ENCODE results near the gene CFAP20DC. TPM values are rescaled to one million over a fixed set of nuclear protein-coding genes. Genes with fewer than 3 reads are reported as not detected.

Gene CFAP20DC
- total RNA-seq, 1 donor from 2014 or later = 1.4 TPM

DNA sequence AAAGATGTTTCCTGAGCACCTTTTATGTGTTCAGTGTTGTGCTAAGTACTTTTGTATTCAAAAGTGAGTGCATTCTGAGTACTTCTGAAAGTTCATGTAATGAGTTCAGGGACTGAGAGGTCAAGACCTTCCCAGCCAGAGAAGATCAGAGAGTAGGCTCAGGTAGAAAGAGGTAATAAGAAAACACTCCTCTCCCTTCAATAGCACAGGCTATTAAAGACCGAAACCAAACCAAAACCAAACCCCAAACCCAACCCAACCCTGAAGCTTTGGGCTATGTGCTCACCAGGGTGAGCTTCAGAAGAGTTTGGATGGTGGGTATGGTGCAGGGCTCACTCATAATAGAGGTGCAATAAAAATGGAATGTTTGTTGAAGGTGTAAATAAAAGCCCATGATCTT is 306.5 kb downstream of the CFAP20DC start:
- peaks cover 5% of the 10 kb centered on the region for H3K27me3 Mint-ChIP-seq (ENCODE audit: unreplicated experiment)
- no peaks in the 10 kb centered on the region for H3K4me1 Mint-ChIP-seq (ENCODE audit: unreplicated experiment)
- DNase-seq (ENCODE audit: extremely low spot score, unreplicated experiment) = no peak
- H3K27ac Mint-ChIP-seq (ENCODE audit: unreplicated experiment) = no peak overlapping the region
- no peak overlapping the region for H3K4me3 Mint-ChIP-seq (ENCODE audit: unreplicated experiment)
- TF ChIP-seq, protein P1, sequence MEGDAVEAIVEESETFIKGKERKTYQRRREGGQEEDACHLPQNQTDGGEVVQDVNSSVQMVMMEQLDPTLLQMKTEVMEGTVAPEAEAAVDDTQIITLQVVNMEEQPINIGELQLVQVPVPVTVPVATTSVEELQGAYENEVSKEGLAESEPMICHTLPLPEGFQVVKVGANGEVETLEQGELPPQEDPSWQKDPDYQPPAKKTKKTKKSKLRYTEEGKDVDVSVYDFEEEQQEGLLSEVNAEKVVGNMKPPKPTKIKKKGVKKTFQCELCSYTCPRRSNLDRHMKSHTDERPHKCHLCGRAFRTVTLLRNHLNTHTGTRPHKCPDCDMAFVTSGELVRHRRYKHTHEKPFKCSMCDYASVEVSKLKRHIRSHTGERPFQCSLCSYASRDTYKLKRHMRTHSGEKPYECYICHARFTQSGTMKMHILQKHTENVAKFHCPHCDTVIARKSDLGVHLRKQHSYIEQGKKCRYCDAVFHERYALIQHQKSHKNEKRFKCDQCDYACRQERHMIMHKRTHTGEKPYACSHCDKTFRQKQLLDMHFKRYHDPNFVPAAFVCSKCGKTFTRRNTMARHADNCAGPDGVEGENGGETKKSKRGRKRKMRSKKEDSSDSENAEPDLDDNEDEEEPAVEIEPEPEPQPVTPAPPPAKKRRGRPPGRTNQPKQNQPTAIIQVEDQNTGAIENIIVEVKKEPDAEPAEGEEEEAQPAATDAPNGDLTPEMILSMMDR (IDR thresholded peaks at IDR 0.05) = no peak
- H3K9me3 Mint-ChIP-seq (ENCODE audit: unreplicated experiment) = no peaks in the 10 kb centered on the region
- H3K36me3 Mint-ChIP-seq (ENCODE audit: unreplicated experiment) = no peaks in the 10 kb centered on the region

DNA sequence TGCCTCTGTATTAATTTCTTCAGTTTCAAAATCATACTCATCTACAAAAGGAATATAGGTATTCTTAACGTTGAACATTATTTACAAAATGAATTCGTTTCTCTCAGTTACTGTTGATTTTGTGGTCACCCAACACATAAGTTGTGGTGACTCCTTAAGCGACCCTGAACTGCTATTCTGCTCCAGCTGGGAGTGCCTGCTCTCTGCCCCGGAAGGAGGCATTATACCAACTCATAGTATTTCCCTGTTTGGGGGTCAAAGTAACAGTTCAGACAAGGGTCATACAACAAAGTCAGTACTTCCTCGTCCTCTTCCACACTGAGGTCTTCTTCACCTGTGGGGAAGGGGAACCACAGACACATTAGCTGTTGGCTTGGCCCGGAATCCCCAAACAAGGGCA is 307.6 kb downstream of the CFAP20DC start:
- Mint-ChIP-seq H3K27me3 (ENCODE audit: unreplicated experiment) (peaks cover 6% of the 10 kb centered on the region), H3K9me3 (ENCODE audit: unreplicated experiment) (no peaks in the 10 kb centered on the region), H3K4me1 (ENCODE audit: unreplicated experiment) (no peaks in the 10 kb centered on the region), H3K4me3 (ENCODE audit: unreplicated experiment) (no peak overlapping the region), H3K36me3 (ENCODE audit: unreplicated experiment) (no peaks in the 10 kb centered on the region), H3K27ac (ENCODE audit: unreplicated experiment) (no peak overlapping the region)
- TF ChIP-seq, protein P1 (IDR thresholded peaks at IDR 0.05) = no peak
- DNase-seq (ENCODE audit: extremely low spot score, unreplicated experiment) = no peak

DNA sequence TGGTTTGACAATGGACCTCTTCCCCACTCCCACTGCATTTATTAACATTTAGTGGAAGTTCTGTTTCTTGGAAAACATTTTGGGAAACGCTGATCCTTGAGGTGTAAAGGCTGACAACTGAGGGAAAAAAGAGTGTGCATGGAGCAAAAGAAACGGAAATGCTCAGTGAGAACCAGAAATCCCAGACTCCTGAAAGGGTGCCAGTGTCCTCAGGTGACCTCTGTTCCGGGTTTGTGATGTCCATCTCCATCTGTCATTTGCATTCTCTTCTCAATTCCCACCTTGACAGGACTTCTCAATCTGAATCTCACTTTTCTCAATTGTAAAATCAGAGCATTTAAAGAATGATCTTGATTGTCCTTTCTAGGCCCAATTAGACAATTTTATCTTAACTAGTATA is 312.2 kb downstream of the CFAP20DC start:
- H3K4me3 Mint-ChIP-seq (ENCODE audit: unreplicated experiment) = no peak overlapping the region
- DNase-seq (ENCODE audit: extremely low spot score, unreplicated experiment) = no peak
- TF ChIP-seq, protein P1 (IDR thresholded peaks at IDR 0.05) = no peak
- no peaks in the 10 kb centered on the region for H3K4me1 Mint-ChIP-seq (ENCODE audit: unreplicated experiment)
- peaks cover 2% of the 10 kb centered on the region for H3K27me3 Mint-ChIP-seq (ENCODE audit: unreplicated experiment)
- H3K9me3 Mint-ChIP-seq (ENCODE audit: unreplicated experiment) = no peaks in the 10 kb centered on the region
- no peaks in the 10 kb centered on the region for H3K36me3 Mint-ChIP-seq (ENCODE audit: unreplicated experiment)
- no peak overlapping the region for H3K27ac Mint-ChIP-seq (ENCODE audit: unreplicated experiment)

DNA sequence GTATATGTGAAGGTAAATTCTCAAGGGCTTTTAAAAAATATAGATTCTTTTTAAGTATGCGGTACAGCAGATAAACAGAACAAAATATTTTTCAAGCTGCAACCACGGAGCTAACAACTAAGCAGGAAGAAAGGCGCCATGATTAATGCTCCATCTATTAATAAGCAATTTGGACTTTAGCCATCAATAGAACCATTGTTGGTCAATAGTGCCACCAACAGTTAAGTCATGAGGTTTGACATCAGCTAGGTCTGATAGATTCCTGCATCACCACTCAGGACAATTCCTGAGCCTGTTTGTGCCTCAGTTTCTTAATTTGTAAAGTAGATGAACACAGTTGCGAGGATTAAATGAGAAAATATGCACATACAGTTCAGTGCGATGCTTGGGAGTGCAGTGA is 318.2 kb downstream of the CFAP20DC start:
- Mint-ChIP-seq H3K27me3 (ENCODE audit: unreplicated experiment) (no peaks in the 10 kb centered on the region), H3K4me3 (ENCODE audit: unreplicated experiment) (no peak overlapping the region), H3K36me3 (ENCODE audit: unreplicated experiment) (no peaks in the 10 kb centered on the region), H3K27ac (ENCODE audit: unreplicated experiment) (no peak overlapping the region), H3K9me3 (ENCODE audit: unreplicated experiment) (no peaks in the 10 kb centered on the region), H3K4me1 (ENCODE audit: unreplicated experiment) (no peaks in the 10 kb centered on the region)
- no peak for DNase-seq (ENCODE audit: extremely low spot score, unreplicated experiment)
- TF ChIP-seq, protein P1 (IDR thresholded peaks at IDR 0.05) = no peak

DNA sequence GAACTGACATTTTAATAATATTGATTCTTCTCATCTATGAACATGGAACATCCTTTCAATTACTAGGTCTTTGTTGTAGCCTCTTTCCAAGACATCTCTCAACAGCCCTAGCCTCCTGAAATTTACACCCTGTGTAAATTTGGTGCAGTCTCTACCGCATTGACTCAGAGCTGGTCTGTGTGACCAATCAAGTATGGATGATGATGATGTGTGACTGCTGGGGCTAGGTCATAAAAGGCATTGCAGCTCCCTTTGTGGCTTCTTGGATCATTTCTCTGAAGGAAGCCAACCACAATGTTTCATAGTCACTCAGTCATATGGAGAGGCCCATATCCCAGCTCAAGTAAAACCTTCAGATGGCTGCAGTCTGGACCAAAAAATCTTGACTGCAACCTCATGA is 321.1 kb downstream of the CFAP20DC start:
- H3K4me3 Mint-ChIP-seq (ENCODE audit: unreplicated experiment) = no peak overlapping the region
- H3K27ac Mint-ChIP-seq (ENCODE audit: unreplicated experiment) = no peak overlapping the region
- H3K36me3 Mint-ChIP-seq (ENCODE audit: unreplicated experiment) = no peaks in the 10 kb centered on the region
- no peak for DNase-seq (ENCODE audit: extremely low spot score, unreplicated experiment)
- H3K9me3 Mint-ChIP-seq (ENCODE audit: unreplicated experiment) = no peaks in the 10 kb centered on the region
- H3K4me1 Mint-ChIP-seq (ENCODE audit: unreplicated experiment) = peaks cover 4% of the 10 kb centered on the region
- H3K27me3 Mint-ChIP-seq (ENCODE audit: unreplicated experiment) = no peaks in the 10 kb centered on the region
- TF ChIP-seq, protein P1 (IDR thresholded peaks at IDR 0.05) = no peak
